ENCODE results near the gene COMMD1. TPM values are rescaled to one million over a fixed set of nuclear protein-coding genes. Genes with fewer than 3 reads are reported as not detected.
"Not testable (repeated sequence)": the region's sequence is repeated elsewhere in the genome, so short reads cannot be mapped to it uniquely, and the experiment has no call there.

COMMD1 gene
- total and polyA plus RNA-seq, 9 donors: 25.4 to 48.8 (median 33.3) TPM

DNA sequence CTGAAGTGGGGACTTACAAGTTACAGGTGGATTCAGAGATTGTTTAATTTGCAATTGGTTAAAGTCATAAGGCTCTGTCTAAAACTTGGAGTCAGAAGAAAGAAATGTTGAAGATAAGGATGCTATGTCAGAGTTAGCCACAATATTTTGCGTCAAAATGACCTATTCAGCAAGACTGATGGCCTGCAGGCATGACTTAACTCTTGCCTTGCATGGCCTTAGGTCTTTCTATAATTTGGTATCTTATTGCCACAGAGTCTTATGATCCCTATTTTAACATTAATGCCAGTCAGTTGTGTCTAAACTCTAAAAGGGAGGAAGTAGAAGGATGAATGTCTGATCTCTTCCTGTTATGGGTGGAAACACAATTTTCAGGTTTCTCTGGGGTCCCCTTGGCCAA lies 5.2 kb upstream of the COMMD1 start:
- 18 to 33% (median 26%) methylated on average over 1 of the region's 1 CpG for WGBS, 3 donors
- Histone ChIP-seq H3K27me3 (no peaks in the 10 kb centered on the region), H3K27ac (no peak overlapping the region), H3K4me3 (no peak overlapping the region), H3K9me3 (no peaks in the 10 kb centered on the region), H3K4me1 (ENCODE audit: insufficient read depth) (no peaks in the 10 kb centered on the region), H3K36me3 (no peaks in the 10 kb centered on the region)
- no peak for TF ChIP-seq EP300 (IDR thresholded peaks at IDR 0.05)
- no peak for DNase-seq
- intact Hi-C loops (cut with DNase I): no loop called here

DNA sequence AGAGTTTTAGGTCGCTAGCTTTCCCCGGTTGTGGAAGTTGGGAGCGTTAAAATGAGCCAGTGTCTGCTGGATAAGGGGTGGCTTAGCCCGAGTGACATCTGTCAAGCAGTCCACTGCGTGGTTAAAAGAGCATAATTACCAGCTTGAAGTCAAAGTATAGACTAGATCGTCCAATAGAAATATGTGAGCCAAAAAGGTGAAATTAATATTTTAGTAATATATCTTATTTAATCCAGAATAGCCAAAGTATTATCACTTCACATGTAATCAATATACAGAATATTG lies 654 bp downstream of the COMMD1 start:
- H3K27me3 ChIP-seq: no peaks in the 10 kb centered on the region
- WGBS, 3 donors: 0 to 1% (median 1%) methylated on average over 6 of the region's 6 CpGs
- TF ChIP-seq, protein P1, sequence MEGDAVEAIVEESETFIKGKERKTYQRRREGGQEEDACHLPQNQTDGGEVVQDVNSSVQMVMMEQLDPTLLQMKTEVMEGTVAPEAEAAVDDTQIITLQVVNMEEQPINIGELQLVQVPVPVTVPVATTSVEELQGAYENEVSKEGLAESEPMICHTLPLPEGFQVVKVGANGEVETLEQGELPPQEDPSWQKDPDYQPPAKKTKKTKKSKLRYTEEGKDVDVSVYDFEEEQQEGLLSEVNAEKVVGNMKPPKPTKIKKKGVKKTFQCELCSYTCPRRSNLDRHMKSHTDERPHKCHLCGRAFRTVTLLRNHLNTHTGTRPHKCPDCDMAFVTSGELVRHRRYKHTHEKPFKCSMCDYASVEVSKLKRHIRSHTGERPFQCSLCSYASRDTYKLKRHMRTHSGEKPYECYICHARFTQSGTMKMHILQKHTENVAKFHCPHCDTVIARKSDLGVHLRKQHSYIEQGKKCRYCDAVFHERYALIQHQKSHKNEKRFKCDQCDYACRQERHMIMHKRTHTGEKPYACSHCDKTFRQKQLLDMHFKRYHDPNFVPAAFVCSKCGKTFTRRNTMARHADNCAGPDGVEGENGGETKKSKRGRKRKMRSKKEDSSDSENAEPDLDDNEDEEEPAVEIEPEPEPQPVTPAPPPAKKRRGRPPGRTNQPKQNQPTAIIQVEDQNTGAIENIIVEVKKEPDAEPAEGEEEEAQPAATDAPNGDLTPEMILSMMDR (IDR thresholded peaks at IDR 0.05): no peak
- TF ChIP-seq EP300 (IDR thresholded peaks at IDR 0.05): no peak
- no peak for TF ChIP-seq POLR2A (IDR thresholded peaks at IDR 0.05)
- no peaks in the 10 kb centered on the region for H3K9me3 ChIP-seq
- intact Hi-C loops (cut with DNase I): no loop called here
- no peaks in the 10 kb centered on the region for H3K4me1 ChIP-seq (ENCODE audit: insufficient read depth)
- no peak for DNase-seq
- H3K36me3 ChIP-seq: no peaks in the 10 kb centered on the region
- no peak overlapping the region for H3K27ac ChIP-seq
- peak overlapping the region; percentile 75 for H3K4me3 ChIP-seq

DNA sequence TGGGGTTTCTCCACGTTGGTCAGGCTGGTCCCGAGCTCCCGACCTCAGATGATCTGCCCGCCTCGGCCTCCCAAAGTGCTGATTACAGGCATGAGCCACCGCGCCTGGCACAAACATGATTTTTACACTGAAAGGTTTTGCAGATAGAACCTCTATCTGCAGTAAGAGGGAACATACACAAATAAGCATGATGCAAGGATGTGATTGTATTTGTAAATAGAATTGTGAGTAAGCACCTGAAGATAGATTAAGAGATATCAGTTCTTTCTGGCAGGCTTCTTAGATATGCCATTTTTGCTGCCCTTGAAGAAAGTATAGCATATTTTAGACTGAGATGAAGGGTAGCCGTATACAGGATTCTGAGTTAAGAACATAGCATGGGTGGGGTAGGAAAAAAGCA lies 3.6 kb downstream of the COMMD1 start:
- Histone ChIP-seq H3K4me3 (no peak overlapping the region), H3K36me3 (no peaks in the 10 kb centered on the region), H3K27me3 (no peaks in the 10 kb centered on the region), H3K9me3 (no peaks in the 10 kb centered on the region), H3K4me1 (ENCODE audit: insufficient read depth) (no peaks in the 10 kb centered on the region), H3K27ac (no peak overlapping the region)
- intact Hi-C loops (cut with DNase I): no loop called here
- 84 to 88% (median 88%) methylated on average over 8 of the region's 8 CpGs for WGBS, 3 donors
- TF ChIP-seq EP300 (IDR thresholded peaks at IDR 0.05) (no peak), POLR2A (IDR thresholded peaks at IDR 0.05) (no peak)
- TF ChIP-seq, protein P1 (IDR thresholded peaks at IDR 0.05): no peak
- no peak for DNase-seq

DNA sequence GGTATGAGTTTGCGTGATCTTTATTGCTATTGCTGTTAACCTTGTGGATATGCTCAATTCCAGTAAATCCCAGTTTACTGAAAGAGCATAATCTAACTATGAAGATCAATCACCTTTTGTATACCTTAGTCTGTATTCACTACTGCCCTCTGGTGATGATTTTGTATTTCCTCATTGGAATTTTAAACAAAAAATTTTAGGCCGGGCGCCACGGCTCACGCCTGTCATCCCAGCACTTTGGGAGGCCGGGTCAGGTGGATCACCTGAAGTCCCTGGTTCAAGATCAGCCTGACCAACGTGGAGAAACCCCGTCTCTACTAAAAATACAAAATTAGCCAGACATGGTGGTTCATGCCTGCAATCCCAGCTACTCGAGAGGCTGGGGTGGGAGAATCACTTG lies 5.1 kb downstream of the COMMD1 start:
- DNase-seq: no peak
- 40 to 65% (median 46%) methylated on average over 9 of the region's 9 CpGs for WGBS, 3 donors
- intact Hi-C loops (cut with DNase I): loop anchor here in 3 of 4 donors (5.0 to 10.0 kb wide), 3 partner anchors 284 to 597 kb away; partner anchors contain the start of genes B3GNT2 (in 1 of the 3) and TMEM17 (in 1 of the 3)
- Histone ChIP-seq H3K27me3 (no peaks in the 10 kb centered on the region), H3K9me3 (no peaks in the 10 kb centered on the region), H3K27ac (no peak overlapping the region), H3K4me1 (ENCODE audit: insufficient read depth) (no peaks in the 10 kb centered on the region), H3K4me3 (no peak overlapping the region), H3K36me3 (no peaks in the 10 kb centered on the region)
- TF ChIP-seq, protein P1 (IDR thresholded peaks at IDR 0.05): no peak
- TF ChIP-seq EP300 (IDR thresholded peaks at IDR 0.05): no peak
- no peak for TF ChIP-seq POLR2A (IDR thresholded peaks at IDR 0.05)

DNA sequence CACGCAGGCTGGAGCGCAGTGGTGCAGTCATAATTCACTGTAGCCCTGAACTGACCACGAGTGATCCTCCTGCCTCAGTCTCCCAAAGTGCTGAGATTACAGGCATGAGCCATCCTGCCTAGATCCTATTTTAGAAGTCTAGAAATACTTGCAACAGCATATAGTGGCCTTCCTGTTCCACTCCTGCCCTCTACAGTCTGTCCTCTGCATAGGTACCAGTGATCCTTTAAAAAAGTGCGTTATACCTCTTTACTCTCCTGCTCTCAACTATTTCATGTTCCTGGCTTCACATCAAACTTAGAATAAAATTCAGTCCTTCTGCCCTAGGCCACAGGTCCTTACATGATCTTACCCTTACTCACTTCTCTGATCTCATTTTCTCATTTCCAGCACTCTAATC lies 6.0 kb downstream of the COMMD1 start:
- DNase-seq: no peak
- Histone ChIP-seq H3K27ac (no peak overlapping the region), H3K27me3 (no peaks in the 10 kb centered on the region), H3K4me3 (no peak overlapping the region), H3K4me1 (ENCODE audit: insufficient read depth) (no peaks in the 10 kb centered on the region), H3K36me3 (no peaks in the 10 kb centered on the region), H3K9me3 (no peaks in the 10 kb centered on the region)
- intact Hi-C loops (cut with DNase I): loop anchor here in 3 of 4 donors (5.0 to 10.0 kb wide), 3 partner anchors 283 to 596 kb away; partner anchors contain the start of genes B3GNT2 (in 1 of the 3) and TMEM17 (in 1 of the 3)
- whole genome bisulfite sequencing, 3 donors: 88 to 94% (median 92%) methylated on average over 4 of the region's 4 CpGs
- TF ChIP-seq, protein P1 (IDR thresholded peaks at IDR 0.05): no peak
- TF ChIP-seq POLR2A (IDR thresholded peaks at IDR 0.05): no peak
- no peak for TF ChIP-seq EP300 (IDR thresholded peaks at IDR 0.05)

DNA sequence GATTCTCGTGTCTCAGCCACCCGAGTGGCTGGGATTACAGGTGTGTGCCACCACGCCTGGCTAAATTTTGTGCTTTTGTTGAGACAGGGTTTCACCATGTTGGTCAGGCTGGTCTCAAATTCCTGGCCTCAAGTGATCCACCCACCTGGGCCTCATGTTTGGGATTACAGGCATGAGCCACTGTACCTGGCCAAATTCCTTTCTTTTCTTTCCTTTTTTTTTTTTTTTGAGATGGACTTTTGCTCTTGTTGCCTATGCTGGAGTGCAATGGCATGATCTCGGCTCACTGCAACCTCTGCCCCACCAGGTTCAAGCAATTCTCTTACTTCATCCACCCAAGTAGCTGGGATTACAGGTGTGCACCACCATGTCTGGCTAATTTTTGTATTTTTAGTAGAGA lies 9.3 kb downstream of the COMMD1 start:
- H3K36me3 ChIP-seq; H3K4me3 ChIP-seq; H3K4me1 ChIP-seq (ENCODE audit: insufficient read depth); H3K27me3 ChIP-seq; H3K9me3 ChIP-seq; DNase-seq; H3K27ac ChIP-seq: not testable (repeated sequence)
- 88 to 95% (median 94%) methylated on average over 4 of the region's 4 CpGs for WGBS, 3 donors
- intact Hi-C loops (cut with DNase I): loop anchor here (5.0 to 10.0 kb wide), 5 partner anchors 280 to 593 kb away; partner anchors contain the start of genes B3GNT2 (in 1 of the 4) and TMEM17 (in 1 of the 4)

Measured in ovary (tissue), 9 donors.